HPDE6-E6E7 (cell line): Measurements from ENCODE around the gene TBC1D3B.
"Not testable (repeated sequence)": the region's sequence is repeated elsewhere in the genome, so short reads cannot be mapped to it uniquely, and the experiment has no call there.

Experiments
- DNase-seq: peaks from one replicate; pipeline ENCODE4 v3.0.0; 2011; ENCODE audit warnings: missing footprints; ENCODE audit errors: extremely low spot score

The TBC1D3B gene

GRCh38 chr17:36129616-36130015, 46.8 kb downstream of the TBC1D3B start:
- DNase-seq = no peak

- DNase-seq = no peak
These were observed 47.9 kb downstream of the TBC1D3B start for GRCh38 chr17:36128411-36128978.

DNA sequence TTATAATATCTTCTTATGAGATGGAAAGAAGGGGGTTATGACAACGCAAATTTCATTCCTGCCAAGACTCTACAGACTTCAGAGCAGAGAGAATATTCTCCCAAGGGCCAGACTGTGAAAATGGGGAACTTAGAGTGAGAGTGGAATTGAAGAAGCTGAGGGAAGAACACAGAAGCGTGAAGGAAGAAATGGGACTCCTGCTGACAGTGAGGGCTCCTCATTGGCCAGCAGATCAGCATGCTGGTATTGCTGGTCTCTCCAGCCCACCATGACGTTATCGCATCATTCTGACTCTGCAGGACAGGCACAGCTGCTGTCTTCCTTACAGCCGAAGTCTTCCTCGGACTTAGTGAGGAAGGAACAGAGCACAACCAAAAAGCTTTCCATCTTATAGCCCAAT, 48.5 kb downstream of the TBC1D3B start:
- no peak for DNase-seq

GRCh38 chr17:36127199-36127893, 49.1 kb downstream of the TBC1D3B start:
- no peak for DNase-seq

DNA sequence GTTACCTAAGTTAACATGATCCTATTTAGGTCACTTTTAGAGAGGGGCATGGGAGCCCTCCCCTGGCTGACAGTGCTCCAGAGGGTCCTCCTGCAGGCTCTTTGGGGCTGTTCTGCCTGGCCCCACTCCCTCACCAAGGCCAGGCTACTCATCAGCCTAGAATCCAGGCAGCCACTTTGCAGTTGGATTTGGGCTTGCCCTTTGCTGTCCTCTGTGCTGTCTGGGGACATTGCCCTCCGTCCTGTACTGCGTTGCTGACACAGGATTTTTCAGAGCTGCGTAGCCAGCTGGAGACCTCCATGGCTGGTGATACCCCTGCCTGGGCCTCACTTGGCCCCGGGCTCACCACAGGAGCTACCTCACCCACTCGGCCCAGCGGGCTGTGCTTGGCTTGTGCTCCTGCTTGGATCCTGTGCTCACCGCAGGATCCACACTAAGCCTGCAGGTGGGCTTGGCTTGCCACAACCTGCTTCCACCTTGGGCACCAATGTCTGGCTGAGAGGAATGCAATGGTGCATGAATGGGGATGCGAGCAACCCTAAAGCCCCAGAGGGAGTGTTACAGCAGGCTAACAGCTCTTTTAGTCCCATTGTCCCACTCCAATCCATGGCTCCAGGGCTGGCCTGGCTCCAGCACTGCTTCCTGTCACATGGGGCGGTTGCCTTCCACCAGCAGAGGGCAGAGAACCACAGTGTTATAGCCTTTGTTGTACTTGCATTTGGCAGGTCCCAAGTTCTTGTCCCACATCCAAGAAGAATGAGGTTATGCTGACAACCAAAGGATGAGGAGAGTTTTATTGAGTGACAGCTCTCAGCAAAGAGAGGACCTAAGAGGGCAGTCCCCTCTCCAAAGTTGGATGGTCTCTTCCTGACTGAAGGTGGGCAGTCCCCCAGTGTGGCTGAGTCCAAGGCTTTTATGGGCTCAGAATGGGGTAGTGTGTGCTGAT, 51.3 kb downstream of the TBC1D3B start:
- no peak for DNase-seq

DNA sequence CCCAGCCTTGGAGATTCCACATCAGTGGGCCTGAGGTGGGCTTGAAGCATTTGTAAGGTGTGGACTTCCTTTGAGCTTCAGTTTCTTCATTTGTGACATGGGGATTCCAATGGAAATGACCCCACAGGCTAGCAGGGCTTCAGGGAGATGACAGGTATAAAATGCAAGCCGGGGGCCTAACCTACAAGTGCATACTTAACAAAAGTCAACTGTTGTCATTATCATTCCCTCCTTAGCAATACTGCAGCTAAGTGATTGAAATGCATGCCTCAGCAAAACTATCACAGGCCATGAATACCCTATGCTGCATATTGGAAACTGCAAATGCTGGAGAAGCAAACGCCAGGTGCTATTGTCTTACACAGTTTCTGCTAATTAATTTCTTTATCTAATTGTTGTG, 53.0 kb downstream of the TBC1D3B start:
- DNase-seq = no peak

DNA sequence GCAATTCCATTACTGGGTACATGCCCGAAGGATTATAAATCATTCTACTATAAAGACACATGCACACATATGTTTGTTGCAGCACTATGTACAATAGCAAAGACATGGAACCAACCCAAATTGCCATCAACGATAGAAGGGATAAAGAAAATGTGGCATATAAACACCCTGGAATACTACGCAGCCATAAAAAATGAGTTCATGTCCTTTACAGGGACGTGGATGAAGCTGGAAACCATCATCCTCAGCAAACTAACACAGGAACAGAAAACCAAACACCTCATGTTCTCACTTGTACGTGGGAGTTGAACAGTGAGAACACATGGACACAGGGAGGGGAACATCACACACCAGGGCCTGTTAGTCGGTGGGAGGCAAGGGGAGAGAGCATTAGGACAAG, 55.3 kb downstream of the TBC1D3B start:
- DNase-seq = not testable (repeated sequence)

- no peak for DNase-seq
These were observed 56.2 kb downstream of the TBC1D3B start for GRCh38 chr17:36120221-36120620.

DNA sequence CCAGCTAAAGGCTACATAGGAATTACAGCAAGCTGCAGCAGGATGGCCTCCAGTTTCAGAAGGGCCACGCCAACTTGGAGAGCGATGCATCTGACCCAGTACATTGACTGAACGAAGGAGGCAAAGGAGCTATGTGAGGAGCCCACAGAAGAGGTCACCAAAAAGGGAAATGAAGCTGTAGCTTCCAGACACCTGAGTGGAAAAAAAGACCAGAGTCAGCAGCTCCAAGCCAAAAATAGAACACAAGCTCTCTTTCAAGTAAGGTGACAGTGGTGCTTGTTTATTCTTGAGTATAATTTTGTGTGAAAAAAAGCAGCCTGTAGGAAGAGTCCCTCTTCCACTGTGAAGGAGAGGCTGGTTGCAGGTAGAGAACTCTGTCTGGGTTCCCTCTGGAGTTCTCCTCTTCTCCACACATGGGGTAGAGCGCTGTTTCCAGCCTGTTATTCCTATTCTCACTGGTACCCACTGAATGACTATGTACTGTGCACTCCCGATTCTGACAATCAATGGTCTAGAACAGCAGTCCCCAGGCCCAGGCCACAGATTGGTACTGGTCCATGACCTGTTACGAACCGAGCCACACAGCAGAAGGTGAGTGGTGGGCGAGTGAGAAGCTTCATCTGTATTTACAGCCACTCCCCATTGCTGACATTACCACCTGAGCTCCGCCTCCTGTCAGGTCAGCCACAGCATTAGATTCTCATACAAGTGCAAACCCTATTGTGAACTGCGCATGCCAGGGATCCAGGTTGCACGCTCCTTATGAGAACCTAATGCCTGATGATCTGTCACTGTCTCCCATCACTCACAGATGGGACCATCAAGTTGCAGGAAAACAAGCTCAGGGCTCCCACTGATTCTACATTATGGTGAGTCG, 57.7 kb downstream of the TBC1D3B start:
- DNase-seq = no peak

- DNase-seq = no peak
These were observed 58.7 kb downstream of the TBC1D3B start for GRCh38 chr17:36117505-36118382.
